Activated gamma-delta T cell treated with Interleukin-2 at 50 U/mL for 16 hours (primary cell): ENCODE measurements around the gene CATSPER1.

Experiments
- DNase-seq: peaks from one replicate; pipeline ENCODE4 v3.0.0-alpha.2; 2020

CATSPER1 gene

DNA sequence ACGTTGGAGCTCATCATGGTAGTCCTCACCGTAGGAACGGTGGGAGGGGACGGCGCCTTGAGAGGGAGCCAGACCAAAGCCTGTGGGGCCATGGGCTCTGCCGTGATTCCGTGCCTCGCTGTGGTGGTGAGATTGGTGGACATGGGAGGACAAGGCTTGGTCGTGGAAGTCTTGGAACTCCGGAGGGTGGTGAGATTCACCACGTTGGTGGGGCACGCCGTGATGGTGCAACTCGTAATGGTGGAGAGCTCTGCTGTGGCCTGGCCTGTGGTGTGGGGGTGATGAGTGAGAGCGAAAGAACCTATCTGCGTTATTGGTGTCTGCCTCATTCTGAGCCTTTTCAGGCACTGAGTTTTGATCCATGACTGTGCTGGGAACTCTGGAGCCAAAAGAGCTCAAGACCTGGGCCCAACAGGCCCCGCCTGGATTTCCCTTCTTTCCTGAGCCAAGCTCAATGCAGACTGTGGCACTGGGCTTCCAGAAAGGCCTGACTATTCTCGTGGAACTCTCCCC, at the start of gene CATSPER1:
TSS of gene CATSPER1 (minus strand) at position 463 of the 513 bp plus-strand sequence. CDS start at position 363, 100 bp downstream.
- no peak for DNase-seq

- DNase-seq, result no peak
These were observed 49.0 kb upstream of the CATSPER1 start for GRCh38 chr11:66075273-66075672.

- DNase-seq, result no peak
These were observed 47.4 kb upstream of the CATSPER1 start for GRCh38 chr11:66073669-66074068.

DNA sequence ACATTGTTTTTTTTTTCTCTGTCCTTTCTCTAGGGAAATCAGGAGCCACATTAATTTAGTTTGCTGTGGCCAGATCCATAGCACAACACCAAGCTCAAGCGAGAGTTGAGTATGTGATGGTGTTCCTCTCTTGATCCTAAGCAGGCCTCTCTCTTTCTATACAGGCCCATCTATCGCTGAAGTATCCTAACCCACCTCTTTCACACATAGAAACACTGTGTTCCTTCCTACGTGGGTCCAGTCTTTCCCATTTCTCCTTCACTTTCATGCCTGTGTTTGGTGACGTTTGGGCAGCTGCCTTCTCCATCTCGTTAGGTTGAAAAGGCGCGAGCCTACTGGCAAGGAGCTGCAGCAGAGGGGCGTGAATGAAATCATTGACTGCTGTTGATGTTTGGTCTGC, 46.2 kb upstream of the CATSPER1 start:
- no peak for DNase-seq

DNA sequence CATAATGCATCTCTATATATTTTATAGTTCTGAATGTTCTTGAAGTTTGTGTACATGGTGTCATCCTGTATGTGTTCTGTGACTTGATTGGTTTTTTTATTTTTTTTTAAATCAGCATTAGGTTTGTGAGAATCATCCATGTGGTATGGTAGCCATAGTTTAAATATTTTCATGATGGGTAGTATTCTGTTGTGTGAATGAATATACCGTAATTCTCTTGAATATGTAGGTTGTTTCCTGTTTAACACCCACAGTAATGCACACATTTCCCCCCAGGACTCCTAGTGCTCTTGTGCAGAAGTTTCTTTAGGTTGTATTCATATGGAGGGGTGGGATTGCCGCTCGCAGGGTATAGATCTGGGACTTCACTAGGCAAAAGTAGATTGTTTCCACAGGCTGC, 45.8 kb upstream of the CATSPER1 start:
- DNase-seq, result no peak

DNA sequence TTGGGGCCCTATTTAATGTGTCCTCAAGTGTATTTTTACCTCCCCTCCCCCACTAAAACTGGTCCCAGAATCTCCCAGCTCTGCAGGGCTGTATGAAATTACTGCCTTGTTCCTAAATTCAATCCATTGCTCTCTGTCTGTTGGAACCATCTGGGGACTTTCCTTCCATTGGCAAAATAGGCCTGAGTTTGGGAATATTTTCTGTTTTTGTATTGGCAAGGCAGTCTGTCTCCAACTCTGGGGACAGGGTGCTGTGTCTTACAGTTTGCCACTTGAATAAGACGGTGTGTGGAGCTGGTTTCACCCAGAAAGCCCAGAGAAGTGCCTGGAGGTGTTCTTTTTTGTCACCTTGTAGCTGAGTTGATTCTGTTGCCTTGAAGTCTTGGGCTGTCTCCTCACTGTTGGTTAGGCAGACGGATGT, 45.1 kb upstream of the CATSPER1 start:
- DNase-seq, result peak; percentile 27

- DNase-seq, result no peak
These were observed 44.5 kb upstream of the CATSPER1 start for GRCh38 chr11:66070604-66071380.

GRCh38 chr11:66069715-66070603, 43.7 kb upstream of the CATSPER1 start, which contains the start of gene PACS1:
TSS of gene PACS1 (plus strand) at chr11:66070272. CDS start at chr11:66070487, 215 bp downstream.
- DNase-seq, result peak; percentile 79

DNA sequence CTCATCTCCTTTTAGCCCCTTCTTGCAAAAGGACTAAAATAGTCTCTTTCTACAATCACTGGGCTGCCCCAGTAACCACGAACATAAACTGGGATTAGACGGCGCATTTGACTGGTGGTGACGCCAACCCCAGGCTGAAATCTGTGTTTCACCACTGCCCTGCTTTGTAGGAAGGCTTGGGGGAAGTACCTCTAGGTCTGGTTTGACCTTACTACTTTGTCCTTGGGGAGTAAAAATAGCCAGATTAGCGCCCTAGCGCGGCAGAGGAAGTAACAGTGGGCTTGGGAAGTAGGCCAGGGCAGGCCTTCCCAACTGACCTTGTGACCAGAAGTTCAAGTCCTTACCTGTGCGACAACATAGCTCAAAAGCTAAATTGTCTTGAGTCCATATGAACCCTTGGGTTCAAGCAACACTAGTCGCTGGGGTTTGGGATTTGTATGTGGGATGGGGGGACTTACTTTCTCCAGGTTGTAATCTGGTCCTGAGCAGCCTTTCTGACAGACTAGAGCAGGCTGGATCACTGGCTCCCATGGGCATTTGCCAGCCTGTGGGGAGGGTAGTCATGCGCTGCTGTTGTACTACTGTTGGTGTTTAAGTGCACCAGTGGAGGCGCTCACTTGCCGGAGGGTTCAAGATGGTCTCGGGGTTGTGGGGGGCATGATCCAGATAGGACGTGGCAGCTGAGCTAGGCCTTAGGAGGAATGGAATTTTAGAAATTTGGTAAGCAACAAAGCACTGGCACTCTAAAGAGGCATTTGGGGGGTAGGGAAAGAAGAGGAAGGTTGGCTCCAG, 42.8 kb upstream of the CATSPER1 start:
- DNase-seq, result peak; percentile 36

- peak; percentile 79 for DNase-seq
These were observed 42.0 kb upstream of the CATSPER1 start for GRCh38 chr11:66068154-66068821.

- no peak for DNase-seq
These were observed 41.4 kb upstream of the CATSPER1 start for GRCh38 chr11:66067640-66068039.

GRCh38 chr11:66066751-66067150, 40.5 kb upstream of the CATSPER1 start:
- no peak for DNase-seq

- no peak for DNase-seq
These were observed 38.3 kb upstream of the CATSPER1 start for GRCh38 chr11:66064571-66064970.

GRCh38 chr11:66063900-66064299, 37.6 kb upstream of the CATSPER1 start:
- no peak for DNase-seq

DNA sequence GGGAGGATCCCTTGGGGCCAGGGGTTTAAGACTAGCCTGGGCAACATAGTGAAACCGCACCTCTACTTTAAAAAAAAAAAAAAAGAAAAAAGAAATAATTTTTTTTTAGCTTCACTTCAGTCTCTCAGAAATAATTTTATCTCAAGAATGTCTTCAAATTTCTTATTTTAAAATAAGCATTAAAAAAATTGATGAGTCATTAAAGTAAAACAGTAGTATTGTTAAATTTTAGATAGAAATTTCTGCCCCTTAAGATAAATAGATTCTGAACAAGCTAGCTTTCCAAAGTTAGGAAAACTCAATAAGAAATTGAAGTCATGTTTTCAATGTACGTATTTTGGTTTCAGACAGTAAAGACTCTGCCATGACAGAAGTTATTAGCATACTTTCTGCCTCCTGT, 36.1 kb upstream of the CATSPER1 start:
- no peak for DNase-seq

DNA sequence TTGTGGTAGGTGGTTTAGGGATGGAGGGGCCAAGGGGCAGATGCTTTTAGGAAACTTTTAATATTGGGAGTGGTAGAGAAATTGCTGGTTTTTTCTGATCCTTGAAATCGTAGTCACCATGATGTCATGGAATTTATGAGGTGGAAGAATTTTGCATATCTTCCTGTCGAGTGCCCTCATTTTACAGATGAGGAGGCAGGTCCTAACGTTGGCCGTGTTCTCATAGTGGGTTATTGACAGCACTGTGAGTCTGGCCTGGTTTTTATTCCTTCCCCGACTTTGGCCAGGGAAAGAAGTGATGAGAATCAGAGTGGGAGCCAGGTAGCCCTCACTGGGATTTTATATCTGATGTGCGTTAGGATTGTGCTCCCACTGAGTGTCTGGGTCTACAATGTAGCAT, 35.0 kb upstream of the CATSPER1 start:
- no peak for DNase-seq

DNA sequence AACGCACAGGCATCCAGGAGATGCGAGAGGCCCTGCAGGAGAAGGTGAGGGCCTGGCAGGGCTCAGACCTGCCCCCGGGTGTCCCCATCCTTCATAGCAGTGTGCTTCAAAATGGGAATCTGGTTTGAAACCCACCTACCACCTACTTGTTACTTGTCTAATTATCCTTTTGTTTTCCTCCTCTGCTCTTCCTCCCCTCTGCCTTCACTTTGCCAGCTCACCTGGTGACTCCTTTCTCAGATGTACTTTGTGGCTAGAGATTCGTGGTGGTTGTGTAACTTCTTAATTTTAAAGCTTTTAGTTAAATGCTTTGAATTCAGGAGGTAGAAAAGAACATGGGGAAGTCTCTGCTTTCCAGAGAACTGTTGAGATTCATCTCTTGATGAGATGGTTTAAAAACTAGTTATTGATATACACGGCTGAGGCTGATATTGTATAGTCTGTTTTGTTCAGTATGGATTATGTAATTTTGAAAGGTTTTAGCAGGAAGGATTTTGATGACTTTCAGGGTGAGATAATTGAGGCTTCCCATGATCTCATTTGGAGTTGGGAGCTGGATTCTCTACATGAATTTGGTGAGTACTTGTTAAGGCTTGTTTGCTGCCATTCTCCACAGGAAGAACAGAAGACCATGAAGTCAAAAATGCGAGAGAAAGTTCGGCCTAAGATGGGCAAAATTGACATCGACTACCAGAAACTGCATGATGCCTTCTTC, 33.8 kb upstream of the CATSPER1 start:
- DNase-seq, result no peak

DNA sequence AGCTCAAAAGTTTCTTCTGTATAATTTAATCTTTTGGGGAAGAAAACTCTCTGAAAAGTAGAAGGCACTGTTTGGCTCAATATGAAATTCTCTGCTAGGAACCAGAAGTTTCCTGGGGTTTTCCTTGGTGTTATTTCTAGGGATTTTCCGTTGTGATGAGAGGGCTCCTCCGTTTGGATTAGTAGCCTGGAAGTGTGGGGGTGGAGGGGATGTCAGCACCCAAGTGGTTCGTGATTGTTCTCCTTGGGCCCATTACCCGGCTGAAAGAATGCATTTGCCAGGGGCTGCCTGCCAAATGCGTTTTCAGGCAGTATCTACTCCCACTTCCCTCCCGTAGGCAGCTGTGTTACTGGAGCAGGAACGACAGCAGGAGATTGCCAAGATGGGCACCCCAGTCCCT, 30.2 kb upstream of the CATSPER1 start:
- no peak for DNase-seq

DNA sequence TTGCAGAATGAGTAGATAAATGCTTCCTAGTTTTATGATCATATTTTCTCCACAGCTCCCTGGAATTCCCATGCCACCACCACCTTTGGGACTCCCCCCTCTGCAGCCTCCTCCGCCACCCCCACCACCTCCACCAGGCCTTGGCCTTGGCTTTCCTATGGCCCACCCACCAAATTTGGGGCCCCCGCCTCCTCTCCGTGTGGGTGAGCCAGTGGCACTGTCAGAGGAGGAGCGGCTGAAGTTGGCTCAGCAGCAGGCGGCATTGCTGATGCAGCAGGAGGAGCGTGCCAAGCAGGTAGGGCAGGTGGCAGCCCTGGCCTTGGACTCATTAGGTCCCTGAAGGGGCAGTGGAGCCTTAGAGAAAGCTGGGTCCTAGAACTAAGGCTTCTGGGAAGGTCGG, 28.7 kb upstream of the CATSPER1 start:
- DNase-seq, result no peak

DNA sequence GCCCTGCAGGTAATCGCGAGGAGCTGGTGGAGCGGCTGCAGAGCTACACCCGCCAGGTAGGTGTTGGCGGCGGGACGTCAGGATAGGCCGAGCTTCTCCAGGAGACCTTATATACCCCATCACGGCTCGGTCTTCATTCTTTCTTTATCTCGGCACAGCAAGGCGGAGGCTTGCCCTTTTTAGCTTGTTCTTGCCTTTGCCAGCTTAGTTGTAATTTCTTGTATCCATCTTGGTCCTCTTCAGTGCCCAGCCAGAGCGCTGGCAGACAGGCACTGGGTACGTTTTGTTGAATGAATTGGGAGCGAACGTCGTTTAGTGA, 26.3 kb upstream of the CATSPER1 start:
- DNase-seq, result no peak

DNA sequence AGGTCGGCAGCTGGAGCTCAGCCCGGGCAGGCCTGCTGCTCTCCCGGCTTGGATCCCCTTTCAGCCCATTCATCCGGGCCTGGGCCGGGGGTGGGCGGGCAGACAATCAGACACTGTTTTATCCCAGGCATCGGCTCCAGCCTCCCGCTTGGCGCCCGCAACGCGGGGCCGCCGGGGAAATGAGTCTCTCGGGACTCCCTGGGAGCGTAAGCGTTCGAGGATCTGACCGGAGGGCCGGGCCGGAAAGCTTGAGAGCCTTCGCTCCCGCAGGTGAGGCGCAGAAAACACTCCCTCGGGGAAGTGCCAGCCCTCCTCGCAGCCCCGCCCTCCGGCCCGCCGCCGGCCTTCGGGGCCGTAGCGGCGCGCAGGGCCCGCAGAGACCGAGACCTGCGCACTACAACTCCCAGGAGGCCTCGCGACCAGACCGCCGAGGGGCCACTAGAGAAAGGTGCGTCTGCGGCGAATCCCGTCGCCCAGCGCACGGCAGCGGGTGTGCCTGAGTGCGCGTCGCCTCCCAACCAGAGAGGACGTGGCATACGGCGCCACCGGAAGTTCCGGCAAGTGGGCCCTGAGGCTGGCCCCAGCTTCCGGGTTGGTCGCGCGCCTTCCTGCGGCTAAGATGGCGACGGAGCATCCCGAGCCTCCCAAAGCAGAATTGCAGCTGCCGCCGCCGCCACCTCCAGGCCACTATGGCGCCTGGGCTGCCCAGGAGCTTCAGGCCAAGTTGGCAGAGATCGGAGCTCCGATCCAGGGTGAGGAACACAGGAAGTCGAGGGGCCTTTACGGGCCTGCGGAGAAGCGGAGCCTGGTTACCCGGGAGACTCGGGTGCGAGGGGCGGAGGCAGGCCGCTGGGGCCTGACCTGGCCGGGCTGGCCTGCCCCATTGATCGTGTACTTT, 25.7 kb upstream of the CATSPER1 start, which contains the start of gene SF3B2:
TSS of gene SF3B2 (plus strand) at position 599 of the 898 bp plus-strand sequence. CDS start at position 620, 21 bp downstream.
- DNase-seq, result peak; percentile 94
